Liver (tissue), 9 donors: Measurements from ENCODE around the gene PACC1. TPM values are rescaled to one million over a fixed set of nuclear protein-coding genes. Genes with fewer than 3 reads are reported as not detected.

Experiments used
- DNase-seq: peaks from one replicate; pipeline ENCODE4 v3.0.0-alpha.2; 2017; ENCODE audit warnings: low spot score
- H3K27ac ChIP-seq, 2 donors: one replicate each; pipeline ENCODE4 v1.7.0; 2013; ENCODE audit warnings: inconsistent platforms in 2 of 2, low read length in 2 of 2, control low read depth in 1 of 2, low read depth in 1 of 2, mild to moderate bottlenecking in 1 of 2
- H3K27me3 ChIP-seq, 4 donors: one replicate each; pipeline versions ENCODE4 v1.6.1 to v1.7.0; 2013; ENCODE audit warnings: low read length in 3 of 4, inconsistent platforms in 1 of 4, mild to moderate bottlenecking in 1 of 4, moderate library complexity in 1 of 4; ENCODE audit not compliant: control insufficient read depth in 4 of 4, insufficient read depth in 4 of 4
- H3K36me3 ChIP-seq, 4 donors: one replicate each; pipeline versions ENCODE4 v1.6.1 to v1.7.0; 2013; ENCODE audit warnings: low read length in 3 of 4, mild to moderate bottlenecking in 3 of 4, low read depth in 1 of 4, moderate library complexity in 1 of 4; ENCODE audit not compliant: control insufficient read depth in 4 of 4, insufficient read depth in 3 of 4
- H3K4me1 ChIP-seq, 4 donors: one replicate each; pipeline versions ENCODE4 v1.6.1 to v1.7.0; 2013; ENCODE audit warnings: low read length in 3 of 4, mild to moderate bottlenecking in 3 of 4, moderate library complexity in 1 of 4; ENCODE audit not compliant: control insufficient read depth in 4 of 4, insufficient read depth in 4 of 4
- H3K4me3 ChIP-seq, 3 donors: one replicate each; pipeline versions ENCODE4 v1.6.1 to v1.7.0; 2013; ENCODE audit warnings: low read length in 3 of 3, control low read depth in 1 of 3, low read depth in 1 of 3, mild to moderate bottlenecking in 1 of 3
- H3K9ac ChIP-seq, 2 donors: one replicate each; pipeline ENCODE4 v1.7.0; 2013; ENCODE audit warnings: low read length in 2 of 2, mild to moderate bottlenecking in 2 of 2, moderate library complexity in 2 of 2, control low read depth in 1 of 2, low read depth in 1 of 2
- H3K9me3 ChIP-seq, 4 donors: one replicate each; pipeline versions ENCODE4 v1.6.1 to v1.7.0; 2013; ENCODE audit warnings: low read length in 3 of 4; ENCODE audit not compliant: control insufficient read depth in 4 of 4
- EGR1 ChIP-seq, 2 donors: IDR thresholded peaks; 2 replicates each; pipeline ENCODE4 v1.6.1; 2016 to 2018; ENCODE audit warnings: antibody characterized with exemption in 2 of 2, low read depth in 2 of 2
- FOXA2 ChIP-seq: IDR thresholded peaks from 2 replicates; pipeline ENCODE4 v1.6.1; 2016; ENCODE audit warnings: antibody characterized with exemption
- JUND ChIP-seq, 2 donors: IDR thresholded peaks; 2 replicates each; pipeline ENCODE4 v1.6.1; 2016; ENCODE audit warnings: antibody characterized with exemption in 2 of 2
- NR2F2 ChIP-seq: IDR thresholded peaks from 2 replicates; pipeline ENCODE4 v1.6.1; 2016; ENCODE audit warnings: antibody characterized with exemption
- RXRA ChIP-seq, 2 donors: IDR thresholded peaks; 2 replicates each; pipeline ENCODE4 v1.6.1; 2017 to 2018; ENCODE audit warnings: antibody characterized with exemption in 2 of 2, mild to moderate bottlenecking in 1 of 2
- SP1 ChIP-seq: IDR thresholded peaks from 2 replicates; pipeline ENCODE4 v1.6.1; 2018; ENCODE audit warnings: antibody characterized with exemption, mild to moderate bottlenecking
- TAF1 ChIP-seq: conservative IDR thresholded peaks from 2 replicates; pipeline ENCODE4 v1.6.1; 2016; ENCODE audit warnings: antibody characterized with exemption, mild to moderate bottlenecking
- YY1 ChIP-seq: IDR thresholded peaks from 2 replicates; pipeline ENCODE4 v1.6.1; 2016; ENCODE audit warnings: antibody characterized with exemption, mild to moderate bottlenecking
- WGBS: extraction: QIAGEN DNeasy Blood & Tissue Kit; methylation state at CpG from one replicate; pipeline ENCODE4 v1.1.7; 2013; 5-methylcytosine and 5-hydroxymethylcytosine counted together
- polyA plus RNA-seq, 2 donors: library from polyadenylated mRNA; stranded (reverse) in 1 of 2; unstranded in 1 of 2; fragments of 200-250 nt in 1 of 2; fragments of >200 nt in 1 of 2; fragmentation: Nextera tagmentation in 1 of 2; extraction: Ambion mirVana in 1 of 2; gene quantifications; one replicate each; pipeline versions ENCODE4 v1.2.1 to v1.2.3, GENCODE V29; 2013 to 2015
- total RNA-seq, 2 donors: library from RNA; depleted of rRNA; stranded (reverse); fragments of >200 nt; gene quantifications; one replicate each; pipeline ENCODE4 v1.2.3, GENCODE V29; 2014
- TF ChIP-seq, protein P1 (sequence below): IDR thresholded peaks from 2 replicates; pipeline ENCODE4 v1.6.1; 2016; ENCODE audit warnings: antibody characterized with exemption, mild to moderate bottlenecking
- TF ChIP-seq, protein P2 (sequence below): IDR thresholded peaks from 2 replicates; pipeline ENCODE4 v1.6.1; 2016; ENCODE audit warnings: antibody characterized with exemption
- TF ChIP-seq, protein P3 (sequence below): IDR thresholded peaks from 2 replicates; pipeline ENCODE4 v1.6.1; 2016; ENCODE audit warnings: antibody characterized with exemption
- donor health status: healthy.
- donor health status: healthy.
- donor health status: healthy.
- donor health status: healthy.
- donor health status: healthy.

PACC1 gene
- total and polyA plus RNA-seq, 4 donors = 1.4 to 3.4 (median 1.7) TPM

DNA sequence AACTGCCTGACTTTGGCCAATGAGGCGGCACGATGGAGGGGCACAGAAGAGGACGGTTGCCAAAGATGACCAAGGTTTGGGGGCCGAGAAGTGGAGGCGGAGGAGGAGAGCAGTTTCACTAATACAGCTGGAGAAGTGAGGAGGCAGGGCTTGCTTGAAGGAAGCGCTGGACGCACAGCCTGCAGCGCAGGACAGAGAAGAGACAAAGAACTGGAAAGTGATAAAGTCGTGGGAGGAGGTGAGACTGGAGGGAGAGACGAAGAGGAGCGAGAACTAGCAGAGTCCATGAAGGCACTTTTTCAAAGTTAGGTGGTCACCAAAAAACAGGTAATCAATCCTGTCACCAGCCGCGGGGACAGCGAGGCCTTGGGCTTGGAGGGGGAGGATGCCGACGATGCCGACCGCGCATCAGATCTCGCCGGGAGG is 771 bp downstream of the PACC1 start (continued):
- TF ChIP-seq, protein P1, sequence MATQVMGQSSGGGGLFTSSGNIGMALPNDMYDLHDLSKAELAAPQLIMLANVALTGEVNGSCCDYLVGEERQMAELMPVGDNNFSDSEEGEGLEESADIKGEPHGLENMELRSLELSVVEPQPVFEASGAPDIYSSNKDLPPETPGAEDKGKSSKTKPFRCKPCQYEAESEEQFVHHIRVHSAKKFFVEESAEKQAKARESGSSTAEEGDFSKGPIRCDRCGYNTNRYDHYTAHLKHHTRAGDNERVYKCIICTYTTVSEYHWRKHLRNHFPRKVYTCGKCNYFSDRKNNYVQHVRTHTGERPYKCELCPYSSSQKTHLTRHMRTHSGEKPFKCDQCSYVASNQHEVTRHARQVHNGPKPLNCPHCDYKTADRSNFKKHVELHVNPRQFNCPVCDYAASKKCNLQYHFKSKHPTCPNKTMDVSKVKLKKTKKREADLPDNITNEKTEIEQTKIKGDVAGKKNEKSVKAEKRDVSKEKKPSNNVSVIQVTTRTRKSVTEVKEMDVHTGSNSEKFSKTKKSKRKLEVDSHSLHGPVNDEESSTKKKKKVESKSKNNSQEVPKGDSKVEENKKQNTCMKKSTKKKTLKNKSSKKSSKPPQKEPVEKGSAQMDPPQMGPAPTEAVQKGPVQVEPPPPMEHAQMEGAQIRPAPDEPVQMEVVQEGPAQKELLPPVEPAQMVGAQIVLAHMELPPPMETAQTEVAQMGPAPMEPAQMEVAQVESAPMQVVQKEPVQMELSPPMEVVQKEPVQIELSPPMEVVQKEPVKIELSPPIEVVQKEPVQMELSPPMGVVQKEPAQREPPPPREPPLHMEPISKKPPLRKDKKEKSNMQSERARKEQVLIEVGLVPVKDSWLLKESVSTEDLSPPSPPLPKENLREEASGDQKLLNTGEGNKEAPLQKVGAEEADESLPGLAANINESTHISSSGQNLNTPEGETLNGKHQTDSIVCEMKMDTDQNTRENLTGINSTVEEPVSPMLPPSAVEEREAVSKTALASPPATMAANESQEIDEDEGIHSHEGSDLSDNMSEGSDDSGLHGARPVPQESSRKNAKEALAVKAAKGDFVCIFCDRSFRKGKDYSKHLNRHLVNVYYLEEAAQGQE = no peak
- TF ChIP-seq EGR1 (IDR thresholded peaks at IDR 0.05; ENCODE audit: low read depth in 2 of 2) = no peak

GRCh38 chr1:212412374-212412773 is 2.3 kb downstream of the PACC1 start:
- 89% methylated on average over 3 of the region's 3 CpGs for WGBS
- Histone ChIP-seq H3K27me3 (no peaks in the 10 kb centered on the region), H3K36me3 (peaks cover 0 to 4% (median 0%) of the 10 kb centered on the region in 4 donors), H3K4me1 (peaks cover 0 to 19% (median 7%) of the 10 kb centered on the region in 4 donors), H3K27ac (no peak overlapping the region), H3K4me3 (no peak overlapping the region), H3K9ac (no peak overlapping the region), H3K9me3 (no peaks in the 10 kb centered on the region)
- DNase-seq = no peak
- TF ChIP-seq JUND (IDR thresholded peaks at IDR 0.05) (no peak), FOXA2 (no peak), TAF1 (no peak), NR2F2 (no peak), RXRA (IDR thresholded peaks at IDR 0.05) (no peak), YY1 (no peak), SP1 (no peak)
- TF ChIP-seq, protein P1 = no peak
- TF ChIP-seq, protein P2, sequence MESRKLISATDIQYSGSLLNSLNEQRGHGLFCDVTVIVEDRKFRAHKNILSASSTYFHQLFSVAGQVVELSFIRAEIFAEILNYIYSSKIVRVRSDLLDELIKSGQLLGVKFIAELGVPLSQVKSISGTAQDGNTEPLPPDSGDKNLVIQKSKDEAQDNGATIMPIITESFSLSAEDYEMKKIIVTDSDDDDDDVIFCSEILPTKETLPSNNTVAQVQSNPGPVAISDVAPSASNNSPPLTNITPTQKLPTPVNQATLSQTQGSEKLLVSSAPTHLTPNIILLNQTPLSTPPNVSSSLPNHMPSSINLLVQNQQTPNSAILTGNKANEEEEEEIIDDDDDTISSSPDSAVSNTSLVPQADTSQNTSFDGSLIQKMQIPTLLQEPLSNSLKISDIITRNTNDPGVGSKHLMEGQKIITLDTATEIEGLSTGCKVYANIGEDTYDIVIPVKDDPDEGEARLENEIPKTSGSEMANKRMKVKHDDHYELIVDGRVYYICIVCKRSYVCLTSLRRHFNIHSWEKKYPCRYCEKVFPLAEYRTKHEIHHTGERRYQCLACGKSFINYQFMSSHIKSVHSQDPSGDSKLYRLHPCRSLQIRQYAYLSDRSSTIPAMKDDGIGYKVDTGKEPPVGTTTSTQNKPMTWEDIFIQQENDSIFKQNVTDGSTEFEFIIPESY = no peak
- TF ChIP-seq, protein P3, sequence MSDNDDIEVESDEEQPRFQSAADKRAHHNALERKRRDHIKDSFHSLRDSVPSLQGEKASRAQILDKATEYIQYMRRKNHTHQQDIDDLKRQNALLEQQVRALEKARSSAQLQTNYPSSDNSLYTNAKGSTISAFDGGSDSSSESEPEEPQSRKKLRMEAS = no peak
